ENCODE measurements around the gene COBLL1.
"Not testable (repeated sequence)": the region's sequence is repeated elsewhere in the genome, so short reads cannot be mapped to it uniquely, and the experiment has no call there.

Gene COBLL1

GRCh38 chr2:164785457-164785856 lies 56.2 kb downstream of the COBLL1 start:
- no peak for DNase-seq

DNA sequence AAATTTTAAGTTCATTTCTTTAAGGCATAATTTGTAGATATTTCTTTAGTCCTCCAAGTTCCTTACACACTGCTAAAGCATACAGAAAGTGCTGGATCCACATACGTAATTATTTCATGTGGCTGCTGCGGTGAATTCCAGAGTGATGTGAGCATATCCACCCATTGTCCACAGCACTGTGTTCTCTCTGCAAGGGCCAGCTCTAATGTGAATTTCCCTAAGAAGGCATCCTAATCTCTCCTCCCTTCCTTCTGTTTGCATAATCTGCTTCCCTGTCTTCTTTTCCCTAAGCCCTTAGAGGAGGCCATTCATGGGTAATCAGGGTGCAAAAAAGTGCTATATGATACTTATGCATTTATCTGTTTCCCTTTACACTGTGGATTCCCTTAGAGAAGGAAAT lies 57.2 kb downstream of the COBLL1 start:
- DNase-seq, result no peak

DNA sequence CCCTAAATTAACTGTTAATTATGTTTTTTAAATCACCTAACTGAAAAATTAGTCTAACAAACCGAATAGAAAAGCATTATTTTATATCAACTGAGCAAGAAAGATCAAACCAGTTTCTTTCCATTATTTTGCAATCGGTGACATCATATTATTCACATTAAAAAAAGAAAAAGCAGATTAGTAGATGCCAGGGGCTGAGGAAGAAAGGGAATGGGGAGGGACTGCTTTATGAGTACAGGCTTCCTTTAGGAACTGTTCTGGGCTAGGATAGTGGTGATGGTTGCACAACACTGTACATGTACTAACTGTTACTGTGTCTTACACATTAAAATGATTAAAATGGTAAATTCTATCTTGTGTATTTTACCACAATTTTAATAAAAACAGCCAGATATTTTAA lies 59.3 kb downstream of the COBLL1 start:
- no peak for DNase-seq

- DNase-seq, result no peak
Observed at GRCh38 chr2:164781394-164781793, 60.2 kb downstream of the COBLL1 start.

GRCh38 chr2:164780611-164781178 lies 60.9 kb downstream of the COBLL1 start:
- no peak for DNase-seq

- DNase-seq, result no peak
Observed at GRCh38 chr2:164779383-164780057, 62.1 kb downstream of the COBLL1 start.

GRCh38 chr2:164778723-164779122 lies 62.9 kb downstream of the COBLL1 start:
- DNase-seq, result no peak

DNA sequence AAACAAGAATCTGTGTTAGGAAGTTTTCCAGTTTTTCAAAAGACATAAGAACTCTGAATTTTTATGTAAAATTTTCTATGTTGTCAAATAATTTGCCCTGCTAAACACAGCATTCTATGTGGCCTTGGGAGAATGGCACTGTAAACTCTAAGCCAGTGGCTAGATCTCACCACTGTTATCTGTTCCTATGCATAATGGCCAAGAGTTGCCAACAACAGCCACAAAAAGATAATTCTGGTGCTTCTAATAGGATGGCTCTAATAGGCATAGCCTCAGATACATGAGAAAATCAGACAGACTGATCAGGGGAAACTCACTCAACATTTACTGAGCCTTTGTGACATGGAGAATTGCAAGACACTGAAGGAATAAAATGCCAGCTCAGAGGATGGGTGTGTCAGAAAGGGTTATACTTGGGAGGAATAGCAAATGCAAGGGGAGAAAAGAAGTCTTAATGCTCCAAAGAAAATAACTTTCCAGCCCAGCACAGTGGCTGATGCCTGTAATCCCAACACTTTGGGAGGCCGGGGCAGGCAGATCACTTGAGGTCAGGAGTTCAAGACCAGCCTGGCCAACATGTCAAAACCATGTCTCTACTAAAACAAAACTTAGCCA lies 63.7 kb downstream of the COBLL1 start:
- DNase-seq, result no peak

- no peak for DNase-seq
Observed at GRCh38 chr2:164773635-164774034, 68.0 kb downstream of the COBLL1 start.

- DNase-seq, result no peak
Observed at GRCh38 chr2:164773091-164773490, 68.5 kb downstream of the COBLL1 start.

- DNase-seq, result no peak
Observed at GRCh38 chr2:164771897-164772296, 69.7 kb downstream of the COBLL1 start.

GRCh38 chr2:164770421-164770916 lies 71.2 kb downstream of the COBLL1 start:
- DNase-seq, result no peak

- DNase-seq, result no peak
Observed at GRCh38 chr2:164766954-164767320, 74.7 kb downstream of the COBLL1 start.

DNA sequence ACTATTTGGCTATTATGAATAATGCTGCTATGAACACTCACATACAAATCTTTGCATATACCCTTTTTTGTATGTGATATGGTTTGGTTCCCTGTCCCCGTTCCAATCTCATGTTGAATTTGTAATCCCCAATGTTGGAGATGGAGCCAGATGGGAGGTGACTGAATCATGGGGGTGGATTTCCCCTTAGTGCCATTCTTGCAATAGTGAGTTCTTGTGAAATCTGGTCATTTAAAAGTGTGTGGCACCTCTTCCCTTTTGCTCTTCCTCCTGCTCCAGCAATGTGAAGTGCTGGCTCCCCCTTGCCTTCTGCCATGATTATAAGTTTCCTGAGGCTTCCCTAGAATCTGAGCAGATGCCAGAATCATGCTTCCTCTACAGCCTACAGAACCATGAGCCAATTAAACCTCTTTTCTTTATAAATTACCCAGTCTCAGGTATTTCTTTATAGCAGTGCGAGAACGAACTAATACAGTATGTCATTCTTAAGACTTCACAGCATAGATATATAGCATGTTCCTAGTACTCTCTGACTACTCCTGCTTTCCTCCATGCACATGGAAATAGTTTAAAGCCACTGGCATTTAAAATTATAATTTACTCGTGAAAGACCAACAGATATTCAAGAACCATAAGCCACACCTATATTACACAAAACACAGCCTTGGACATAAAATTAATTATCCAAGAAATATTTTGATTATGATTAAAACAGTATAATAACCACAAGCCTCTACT lies 75.2 kb downstream of the COBLL1 start:
- DNase-seq, result no peak

GRCh38 chr2:164764996-164765395 lies 76.6 kb downstream of the COBLL1 start:
- DNase-seq, result no peak

DNA sequence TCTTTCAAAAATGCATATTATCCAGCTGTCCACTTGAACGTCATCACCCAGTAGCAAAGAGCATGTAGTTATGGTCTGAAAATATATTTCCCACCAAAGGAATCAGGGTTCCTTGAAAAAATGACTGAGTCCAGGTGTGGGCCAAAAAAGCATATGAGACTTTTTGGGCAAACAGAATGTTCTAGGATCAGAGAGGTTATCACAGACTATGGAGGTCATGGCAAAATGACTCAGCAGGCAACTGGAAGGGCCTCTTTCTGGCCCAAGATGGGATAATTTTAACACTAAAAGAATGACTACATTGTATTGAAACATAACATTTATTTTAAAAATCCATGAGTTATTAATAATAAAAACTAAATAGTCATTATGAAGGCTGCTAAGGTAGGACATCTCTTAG lies 77.1 kb downstream of the COBLL1 start:
- no peak for DNase-seq

GRCh38 chr2:164763431-164763830 lies 78.2 kb downstream of the COBLL1 start:
- no peak for DNase-seq

GRCh38 chr2:164761737-164762460 lies 79.7 kb downstream of the COBLL1 start:
- no peak for DNase-seq

- DNase-seq, result not testable (repeated sequence)
Observed at GRCh38 chr2:164761201-164761600, 80.4 kb downstream of the COBLL1 start.

DNA sequence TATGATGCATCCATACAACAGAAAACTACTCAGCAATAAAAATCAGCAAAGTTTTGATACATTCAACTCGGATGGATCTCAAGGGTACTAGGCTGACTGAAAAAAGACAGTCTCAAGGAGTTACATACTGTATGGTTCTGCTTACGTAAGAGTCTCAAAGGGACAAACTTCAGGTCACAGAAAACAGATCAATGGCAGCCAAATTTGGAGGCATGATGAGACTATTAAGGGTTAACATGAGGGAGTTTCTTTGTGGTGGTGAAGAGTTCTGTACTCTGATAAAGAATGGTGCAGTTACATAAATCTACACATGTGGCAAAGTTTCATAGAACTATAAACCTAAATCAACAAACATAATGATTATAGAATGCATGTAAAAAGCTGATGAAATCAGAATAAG lies 81.4 kb downstream of the COBLL1 start:
- DNase-seq, result no peak

DNA sequence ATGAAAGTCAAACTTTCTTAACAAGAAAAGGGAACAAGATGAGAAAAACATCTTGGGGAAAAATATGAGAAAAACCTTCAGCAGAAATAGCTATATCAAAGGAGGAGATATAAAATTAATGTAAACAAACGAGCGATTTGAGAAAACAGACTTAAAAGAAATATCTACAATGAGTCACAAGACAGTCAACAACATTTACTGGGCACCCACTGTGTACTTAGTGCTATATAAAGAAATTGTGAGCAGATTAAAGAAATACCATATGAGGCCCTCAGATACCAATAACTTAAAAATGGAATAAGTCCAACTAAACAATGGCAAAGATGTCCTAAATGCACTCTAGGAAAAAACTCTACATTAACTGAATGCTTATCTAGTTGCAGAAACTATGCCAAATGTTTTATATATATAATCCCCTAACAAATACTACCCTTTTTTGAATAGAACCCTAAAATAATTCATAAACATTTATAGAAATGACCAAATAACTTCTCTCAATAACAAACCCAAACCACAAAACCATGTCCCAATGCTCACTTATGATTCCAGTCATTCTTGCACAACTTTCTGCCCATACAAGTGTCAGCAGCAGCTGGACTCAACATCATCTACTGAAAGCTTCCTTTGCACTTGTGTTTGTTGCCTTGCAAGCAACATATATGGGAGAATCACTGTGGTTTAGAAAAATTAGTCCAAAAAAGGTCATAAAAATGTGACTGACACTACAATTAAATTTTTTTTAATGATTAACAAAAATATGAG lies 83.5 kb downstream of the COBLL1 start:
- no peak for DNase-seq

- DNase-seq, result no peak
Observed at GRCh38 chr2:164756773-164757172, 84.8 kb downstream of the COBLL1 start.

Data from NCI-H1436 (cell line).